ENCODE data around the gene PRLR. TPM values are rescaled to one million over a fixed set of nuclear protein-coding genes. Genes with fewer than 3 reads are reported as not detected.
A peak's percentile ranks its signal among the peaks of the same experiment; 100 is the strongest.
"Not testable (repeated sequence)": the region's sequence is repeated elsewhere in the genome, so short reads cannot be mapped to it uniquely, and the experiment has no call there.

PRLR gene
- total and polyA plus RNA-seq, 4 donors = 3.5 to 44.5 (median 14.3) TPM

DNA sequence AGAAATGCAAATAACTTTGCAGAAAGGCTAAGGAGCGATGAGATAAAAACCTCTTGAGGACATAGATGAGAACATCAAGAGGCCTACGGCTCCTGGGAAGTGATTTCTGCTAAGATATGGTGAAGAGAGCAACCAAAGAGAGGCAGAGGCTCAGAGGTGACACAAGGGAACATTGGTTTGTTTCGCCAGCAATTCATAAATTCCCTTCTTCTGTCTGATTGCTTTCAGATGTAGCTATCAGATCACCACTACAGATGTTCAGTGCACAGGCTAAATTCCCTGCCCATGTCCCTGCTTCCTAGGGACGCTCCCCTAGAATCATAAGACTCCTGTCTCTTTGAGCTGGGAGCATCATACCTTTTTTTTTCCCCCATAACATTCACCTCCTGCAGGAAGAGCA lies 193.8 kb downstream of the PRLR start (continued):
- no peak for TF ChIP-seq ZBTB33 (IDR thresholded peaks at IDR 0.05)
- no peak for TF ChIP-seq YY1 (IDR thresholded peaks at IDR 0.05)
- TF ChIP-seq, protein P1, sequence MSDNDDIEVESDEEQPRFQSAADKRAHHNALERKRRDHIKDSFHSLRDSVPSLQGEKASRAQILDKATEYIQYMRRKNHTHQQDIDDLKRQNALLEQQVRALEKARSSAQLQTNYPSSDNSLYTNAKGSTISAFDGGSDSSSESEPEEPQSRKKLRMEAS (IDR thresholded peaks at IDR 0.05) = no peak
- TF ChIP-seq RAD21 (IDR thresholded peaks at IDR 0.05) = no peak
- no peak for TF ChIP-seq TAF1 (conservative IDR thresholded peaks at IDR 0.05)
- TF ChIP-seq HNF4A (conservative IDR thresholded peaks at IDR 0.05) = no peak
- TF ChIP-seq SP1 (IDR thresholded peaks at IDR 0.05) = no peak
- TF ChIP-seq, protein P2, sequence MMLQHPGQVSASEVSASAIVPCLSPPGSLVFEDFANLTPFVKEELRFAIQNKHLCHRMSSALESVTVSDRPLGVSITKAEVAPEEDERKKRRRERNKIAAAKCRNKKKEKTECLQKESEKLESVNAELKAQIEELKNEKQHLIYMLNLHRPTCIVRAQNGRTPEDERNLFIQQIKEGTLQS (IDR thresholded peaks at IDR 0.05) = no peak

DNA sequence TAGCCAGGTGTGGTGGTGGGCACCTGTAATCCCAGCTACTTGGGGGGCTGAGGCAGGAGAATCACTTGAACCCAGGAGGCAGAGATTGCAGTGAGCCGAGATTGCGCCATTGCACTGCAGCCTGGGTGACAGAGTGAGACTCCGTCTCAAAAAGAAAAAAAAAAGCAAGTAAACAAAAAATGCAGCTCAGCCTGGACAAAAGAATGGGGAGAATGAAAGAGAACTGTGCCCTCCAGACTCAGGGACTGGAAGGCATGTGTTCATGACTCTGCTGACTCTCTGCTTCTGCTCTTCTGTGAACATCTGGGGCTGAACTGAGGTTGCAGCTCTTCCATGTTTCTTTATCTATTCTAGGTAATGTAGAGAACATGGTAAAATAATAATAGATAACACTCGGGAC lies 194.4 kb downstream of the PRLR start:
- H3K4me3 ChIP-seq (ENCODE audit: low read depth in 1 of 3, low read length in 3 of 3); H3K4me1 ChIP-seq (ENCODE audit: control insufficient read depth in 4 of 4, insufficient read depth in 4 of 4, low read length in 3 of 4); H3K9me3 ChIP-seq (ENCODE audit: control insufficient read depth in 4 of 4, low read length in 3 of 4); DNase-seq (ENCODE audit: low spot score); H3K27ac ChIP-seq (ENCODE audit: low read depth in 1 of 2, low read length in 2 of 2); H3K27me3 ChIP-seq (ENCODE audit: control insufficient read depth in 4 of 4, insufficient read depth in 4 of 4, low read length in 3 of 4); H3K9ac ChIP-seq (ENCODE audit: low read depth in 1 of 2, low read length in 2 of 2): not testable (repeated sequence)
- peaks cover 2 to 57% (median 24%) of the 10 kb centered on the region in 4 donors for H3K36me3 ChIP-seq (ENCODE audit: control insufficient read depth in 4 of 4, insufficient read depth in 3 of 4, low read depth in 1 of 4, low read length in 3 of 4)
- 79% methylated on average over 4 of the region's 4 CpGs for WGBS

DNA sequence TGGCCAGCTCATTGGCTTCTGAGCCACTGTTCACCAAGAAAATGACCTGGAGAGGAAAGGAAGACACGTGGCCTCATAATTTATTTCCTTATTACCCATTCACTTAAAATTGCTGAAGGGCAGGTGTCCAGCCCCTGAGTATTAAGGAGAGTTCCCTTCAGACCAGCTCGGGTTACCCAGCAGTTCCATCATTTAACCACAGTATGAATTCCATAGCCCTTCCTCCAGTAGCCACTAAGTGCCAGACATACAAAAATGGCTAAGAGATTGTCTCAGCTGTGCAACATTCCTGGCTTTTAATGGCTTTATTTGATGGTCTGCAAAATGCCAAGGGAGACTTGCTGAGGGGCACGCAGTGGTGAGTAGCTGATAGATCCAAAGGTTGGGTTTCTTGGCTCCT lies 195.0 kb downstream of the PRLR start:
- Histone ChIP-seq H3K27ac (ENCODE audit: low read depth in 1 of 2, low read length in 2 of 2) (no peak overlapping the region), H3K9me3 (ENCODE audit: control insufficient read depth in 4 of 4, low read length in 3 of 4) (no peaks in the 10 kb centered on the region), H3K4me3 (ENCODE audit: low read depth in 1 of 3, low read length in 3 of 3) (no peak overlapping the region), H3K27me3 (ENCODE audit: control insufficient read depth in 4 of 4, insufficient read depth in 4 of 4, low read length in 3 of 4) (no peaks in the 10 kb centered on the region), H3K9ac (ENCODE audit: low read depth in 1 of 2, low read length in 2 of 2) (no peak overlapping the region), H3K4me1 (ENCODE audit: control insufficient read depth in 4 of 4, insufficient read depth in 4 of 4, low read length in 3 of 4) (peaks cover 0 to 2% (median 0%) of the 10 kb centered on the region in 4 donors), H3K36me3 (ENCODE audit: control insufficient read depth in 4 of 4, insufficient read depth in 3 of 4, low read depth in 1 of 4, low read length in 3 of 4) (peaks cover 2 to 57% (median 23%) of the 10 kb centered on the region in 4 donors)
- no peak for DNase-seq (ENCODE audit: low spot score)
- 92% methylated on average over 3 of the region's 3 CpGs for WGBS
- TF ChIP-seq YY1 (IDR thresholded peaks at IDR 0.05) (no peak), HNF4A (conservative IDR thresholded peaks at IDR 0.05) (peak in 1 of 2 donors; percentile 34), SP1 (IDR thresholded peaks at IDR 0.05) (no peak)

GRCh38 chr5:35032356-35032755 lies 197.9 kb downstream of the PRLR start:
- 81% methylated on average over 6 of the region's 6 CpGs for WGBS
- Histone ChIP-seq H3K9me3 (ENCODE audit: control insufficient read depth in 4 of 4, low read length in 3 of 4) (no peaks in the 10 kb centered on the region), H3K27me3 (ENCODE audit: control insufficient read depth in 4 of 4, insufficient read depth in 4 of 4, low read length in 3 of 4) (no peaks in the 10 kb centered on the region), H3K27ac (ENCODE audit: low read depth in 1 of 2, low read length in 2 of 2) (no peak overlapping the region), H3K4me3 (ENCODE audit: low read depth in 1 of 3, low read length in 3 of 3) (no peak overlapping the region), H3K36me3 (ENCODE audit: control insufficient read depth in 4 of 4, insufficient read depth in 3 of 4, low read depth in 1 of 4, low read length in 3 of 4) (peaks cover 2 to 46% (median 18%) of the 10 kb centered on the region in 4 donors), H3K4me1 (ENCODE audit: control insufficient read depth in 4 of 4, insufficient read depth in 4 of 4, low read length in 3 of 4) (peaks cover 3 to 15% (median 11%) of the 10 kb centered on the region in 4 donors), H3K9ac (ENCODE audit: low read depth in 1 of 2, low read length in 2 of 2) (no peak overlapping the region)
- TF ChIP-seq, protein P3, sequence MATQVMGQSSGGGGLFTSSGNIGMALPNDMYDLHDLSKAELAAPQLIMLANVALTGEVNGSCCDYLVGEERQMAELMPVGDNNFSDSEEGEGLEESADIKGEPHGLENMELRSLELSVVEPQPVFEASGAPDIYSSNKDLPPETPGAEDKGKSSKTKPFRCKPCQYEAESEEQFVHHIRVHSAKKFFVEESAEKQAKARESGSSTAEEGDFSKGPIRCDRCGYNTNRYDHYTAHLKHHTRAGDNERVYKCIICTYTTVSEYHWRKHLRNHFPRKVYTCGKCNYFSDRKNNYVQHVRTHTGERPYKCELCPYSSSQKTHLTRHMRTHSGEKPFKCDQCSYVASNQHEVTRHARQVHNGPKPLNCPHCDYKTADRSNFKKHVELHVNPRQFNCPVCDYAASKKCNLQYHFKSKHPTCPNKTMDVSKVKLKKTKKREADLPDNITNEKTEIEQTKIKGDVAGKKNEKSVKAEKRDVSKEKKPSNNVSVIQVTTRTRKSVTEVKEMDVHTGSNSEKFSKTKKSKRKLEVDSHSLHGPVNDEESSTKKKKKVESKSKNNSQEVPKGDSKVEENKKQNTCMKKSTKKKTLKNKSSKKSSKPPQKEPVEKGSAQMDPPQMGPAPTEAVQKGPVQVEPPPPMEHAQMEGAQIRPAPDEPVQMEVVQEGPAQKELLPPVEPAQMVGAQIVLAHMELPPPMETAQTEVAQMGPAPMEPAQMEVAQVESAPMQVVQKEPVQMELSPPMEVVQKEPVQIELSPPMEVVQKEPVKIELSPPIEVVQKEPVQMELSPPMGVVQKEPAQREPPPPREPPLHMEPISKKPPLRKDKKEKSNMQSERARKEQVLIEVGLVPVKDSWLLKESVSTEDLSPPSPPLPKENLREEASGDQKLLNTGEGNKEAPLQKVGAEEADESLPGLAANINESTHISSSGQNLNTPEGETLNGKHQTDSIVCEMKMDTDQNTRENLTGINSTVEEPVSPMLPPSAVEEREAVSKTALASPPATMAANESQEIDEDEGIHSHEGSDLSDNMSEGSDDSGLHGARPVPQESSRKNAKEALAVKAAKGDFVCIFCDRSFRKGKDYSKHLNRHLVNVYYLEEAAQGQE (IDR thresholded peaks at IDR 0.05) = no peak
- no peak for TF ChIP-seq FOXA1 (IDR thresholded peaks at IDR 0.05)
- TF ChIP-seq YY1 (IDR thresholded peaks at IDR 0.05) = no peak
- no peak for TF ChIP-seq TAF1 (conservative IDR thresholded peaks at IDR 0.05)
- no peak for TF ChIP-seq FOXA2 (IDR thresholded peaks at IDR 0.05)
- TF ChIP-seq, protein P2 (IDR thresholded peaks at IDR 0.05) = no peak
- TF ChIP-seq RAD21 (IDR thresholded peaks at IDR 0.05) = no peak
- TF ChIP-seq JUND (IDR thresholded peaks at IDR 0.05) = no peak
- DNase-seq (ENCODE audit: low spot score) = no peak

Measured in liver (tissue), 9 donors.